A549 (cell line): Measurements from ENCODE around the gene FST. TPM values are rescaled to one million over a fixed set of nuclear protein-coding genes. Genes with fewer than 3 reads are reported as not detected.
A peak's percentile ranks its signal among the peaks of the same experiment; 100 is the strongest.

ENCODE experiments used
- ATAC-seq, 2 experiments: fragments of 200-7000 bp in 1 of 2; fragments of >200 bp in 1 of 2; cut with Nextera tagmentation in 1 of 2; cut with Tn5 transposase in 1 of 2; 3 replicates each; pipeline versions ENCODE4 v1.8.0 to v1.9.1; 2018 to 2020; ENCODE audit warnings: mild to moderate bottlenecking in 1 of 2, moderate library complexity in 1 of 2
- CTCF ChIA-PET: fragments of 300-600 bp; sonication (Branson Sonifier 250); formaldehyde crosslinking; extraction: SDS; loops from one replicate; lab custom pipeline; 2021; ENCODE audit warnings: antibody characterized with exemption, inconsistent platforms; lab: Yijun Ruan, JAX
- POLR2A ChIA-PET: fragments of 350-600 bp; formaldehyde crosslinking; extraction: SDS; loops from one replicate; lab custom pipeline; 2021; ENCODE audit warnings: antibody characterized with exemption, inconsistent platforms; lab: Yijun Ruan, JAX
- DNase-seq, 2 experiments: peaks; one replicate each; pipeline versions ENCODE4 v3.0.0 to v3.0.0-alpha.2; 2011 to 2016; ENCODE audit warnings: low read depth in 1 of 2, low spot score in 1 of 2
- FAIRE-seq: peaks from 2 replicates; lab custom pipeline; 2011; peaks lifted over from hg19 to GRCh38; lab: Jason Lieb, UNC
- H3K27ac ChIP-seq, 2 experiments: fragments of >200 bp; sonication (Bioruptor Twin); formaldehyde crosslinking; 3 replicates each; pipeline ENCODE4 v1.5.1; 2016 to 2017
- H3K4me1 ChIP-seq: fragments of >200 bp; sonication (Bioruptor Twin); formaldehyde crosslinking; 3 replicates; pipeline ENCODE4 v1.6.1; 2016
- H3K4me2 ChIP-seq: fragments of >200 bp; sonication (Bioruptor Twin); formaldehyde crosslinking; 3 replicates; pipeline ENCODE4 v1.6.1; 2016
- H3K4me3 ChIP-seq: fragments of >200 bp; sonication (Bioruptor Twin); formaldehyde crosslinking; 3 replicates; pipeline ENCODE4 v1.5.1; 2016
- H3K9me3 ChIP-seq: fragments of >200 bp; sonication (Bioruptor Twin); formaldehyde crosslinking; 3 replicates; pipeline ENCODE4 v1.6.1; 2016
- ATOH8 ChIP-seq: fragments of 250-450 bp; sonication (Bioruptor Pico); IDR thresholded peaks from 2 replicates; pipeline ENCODE4 v1.5.0; 2020; ENCODE audit warnings: low read depth, mild to moderate bottlenecking, moderate library complexity
- BCL3 ChIP-seq: fragments of >200 bp; sonication (Bioruptor Twin); formaldehyde crosslinking; IDR thresholded peaks from 3 replicates; pipeline ENCODE4 v1.6.1; 2016
- CBX2 ChIP-seq: fragments of 200-600 bp; sonication (generic); IDR thresholded peaks from 2 replicates; pipeline ENCODE4 v1.6.1; 2016; ENCODE audit warnings: low read depth, mild to moderate bottlenecking, borderline replicate concordance
- CHD2 ChIP-seq: fragments of 150-350 bp; IDR thresholded peaks from 2 replicates; pipeline ENCODE4 v1.6.1; 2014; ENCODE audit warnings: low read length; ENCODE audit not compliant: partially characterized antibody
- CHD4 ChIP-seq: fragments of 200-600 bp; sonication (generic); IDR thresholded peaks from 2 replicates; pipeline ENCODE4 v1.6.1; 2016; ENCODE audit warnings: antibody characterized with exemption, mild to moderate bottlenecking, borderline replicate concordance
- ESRRA ChIP-seq: fragments of 150-350 bp; IDR thresholded peaks from 2 replicates; pipeline ENCODE4 v1.6.1; 2014; ENCODE audit warnings: mild to moderate bottlenecking, low read length, borderline replicate concordance
- FOSB ChIP-seq: fragments of 250-450 bp; sonication (Bioruptor Pico); IDR thresholded peaks from 2 replicates; pipeline ENCODE4 v1.5.0; 2020; ENCODE audit warnings: mild to moderate bottlenecking, moderate library complexity
- FOSL2 ChIP-seq, 2 experiments: fragments of 450-650 bp in 1 of 2; fragments of >200 bp in 1 of 2; sonication (Bioruptor Twin) in 1 of 2; formaldehyde crosslinking; IDR thresholded peaks; 2 replicates each; pipeline versions ENCODE4 v1.5.0 to v1.6.1; 2016 to 2020; ENCODE audit warnings: mild to moderate bottlenecking in 1 of 2, moderate library complexity in 1 of 2
- GATA3 ChIP-seq: IDR thresholded peaks from 2 replicates; pipeline ENCODE4 v1.6.1; 2012; ENCODE audit warnings: borderline replicate concordance
- HDAC2 ChIP-seq: fragments of 200-600 bp; sonication (generic); IDR thresholded peaks from 2 replicates; pipeline ENCODE4 v1.6.1; 2016
- HEYL ChIP-seq: fragments of 250-450 bp; sonication (Bioruptor Pico); IDR thresholded peaks from 2 replicates; pipeline ENCODE4 v1.8.0; 2021; ENCODE audit warnings: mild to moderate bottlenecking, moderate library complexity
- HMGXB4 ChIP-seq: fragments of 250-450 bp; sonication (Bioruptor Pico); IDR thresholded peaks from 2 replicates; pipeline ENCODE4 v1.5.0; 2021; ENCODE audit warnings: mild to moderate bottlenecking, moderate library complexity, borderline replicate concordance
- HOXB13 ChIP-seq: fragments of 250-450 bp; sonication (Bioruptor Pico); IDR thresholded peaks from 2 replicates; pipeline ENCODE4 v1.5.0; 2020; ENCODE audit warnings: low read depth, mild to moderate bottlenecking, moderate library complexity
- JUNB ChIP-seq: fragments of >200 bp; sonication (Bioruptor Twin); formaldehyde crosslinking; IDR thresholded peaks from 2 replicates; pipeline ENCODE4 v1.6.1; 2016
- KDM5A ChIP-seq: fragments of 200-600 bp; sonication (generic); IDR thresholded peaks from 2 replicates; pipeline ENCODE4 v1.6.1; 2016; ENCODE audit warnings: antibody characterized with exemption, mild to moderate bottlenecking
- MAFK ChIP-seq: fragments of 450-650 bp; IDR thresholded peaks from 2 replicates; pipeline ENCODE4 v1.6.1; 2014; ENCODE audit not compliant: partially characterized antibody
- MYC ChIP-seq: IDR thresholded peaks from 2 replicates; pipeline ENCODE4 v1.6.1; 2012; ENCODE audit warnings: mild to moderate bottlenecking, inconsistent platforms, low read length, improper control_type of control experiment, borderline replicate concordance
- NR3C1 ChIP-seq: fragments of >200 bp; sonication (Bioruptor Twin); formaldehyde crosslinking; IDR thresholded peaks from 3 replicates; pipeline ENCODE4 v1.6.1; 2017
- POLR2A ChIP-seq: IDR thresholded peaks from 2 replicates; pipeline ENCODE4 v1.6.1; 2012; ENCODE audit warnings: mild to moderate bottlenecking, low read length
- POLR2AphosphoS2 ChIP-seq: conservative IDR thresholded peaks from 2 replicates; pipeline ENCODE4 v1.6.1; 2012; ENCODE audit warnings: low read length, improper control_type of control experiment, inconsistent platforms
- RAD21 ChIP-seq, 2 experiments: fragments of >200 bp in 1 of 2; sonication (Bioruptor Twin) in 1 of 2; formaldehyde crosslinking in 1 of 2; IDR thresholded peaks in 1 of 2; conservative IDR thresholded peaks in 1 of 2; 2 replicates in 1 of 2; 3 replicates in 1 of 2; pipeline ENCODE4 v1.6.1; 2012 to 2018; ENCODE audit warnings: inconsistent platforms in 1 of 2
- RFX5 ChIP-seq: fragments of 450-650 bp; IDR thresholded peaks from 2 replicates; pipeline ENCODE4 v1.7.1; 2014; ENCODE audit warnings: antibody characterized with exemption, mild to moderate bottlenecking, moderate library complexity
- RNF2 ChIP-seq: fragments of 200-600 bp; sonication (generic); IDR thresholded peaks from 2 replicates; pipeline ENCODE4 v1.6.1; 2016; ENCODE audit warnings: low read depth, mild to moderate bottlenecking, antibody characterized with exemption, moderate library complexity, borderline replicate concordance
- SREBF2 ChIP-seq: fragments of 450-650 bp; IDR thresholded peaks from 2 replicates; pipeline ENCODE4 v1.6.1; 2014; ENCODE audit warnings: mild to moderate bottlenecking, moderate library complexity
- ZFP36 ChIP-seq: fragments of 450-650 bp; IDR thresholded peaks from 2 replicates; pipeline ENCODE4 v1.6.1; 2014; ENCODE audit warnings: borderline replicate concordance; ENCODE audit not compliant: partially characterized antibody
- ZNF302 ChIP-seq: fragments of 250-450 bp; sonication (Bioruptor Pico); IDR thresholded peaks from 2 replicates; pipeline ENCODE4 v1.9.0; 2021; ENCODE audit warnings: inconsistent platforms, mild to moderate bottlenecking, moderate library complexity
- WGBS: methylation state at CpG from one replicate; pipeline ENCODE4 v1.1.6; 2017; ENCODE audit errors: missing lambda C conversion rate; 5-methylcytosine and 5-hydroxymethylcytosine counted together
- polyA minus RNA-seq: library from RNA; depleted of rRNA, polyadenylated mRNA; stranded (reverse); fragments of >200 nt; gene quantifications from 2 replicates; pipeline ENCODE4 v1.2.3, GENCODE V29; 2011; rRNA and poly(A)+ RNA removed
- polyA plus RNA-seq, 4 experiments: library from polyadenylated mRNA; depleted of rRNA in 3 of 4; stranded (reverse); fragments of >200 nt; fragmentation: RNase III in 1 of 4; extraction: RNeasy Plus Mini Kit Qiagen cat#74134 plus additional on column Dnase treatment in 1 of 4; gene quantifications; 2 replicates in 3 of 4; 3 replicates in 1 of 4; pipeline ENCODE4 v1.2.3, GENCODE V29; 2011 to 2017
- TF ChIP-seq, protein P1 (sequence below): fragments of >200 bp; sonication (Bioruptor Twin); formaldehyde crosslinking; IDR thresholded peaks from 3 replicates; pipeline ENCODE4 v1.5.1; 2016
- TF ChIP-seq, protein P2 (sequence below): IDR thresholded peaks from 2 replicates; pipeline ENCODE4 v1.6.1; 2012

The FST gene
- polyA plus RNA-seq (2011; rRNA removed) (10.1 and 11.2 TPM in 2 replicates), polyA plus RNA-seq (2017; fragmentation: RNase III; extraction: RNeasy Plus Mini Kit Qiagen cat#74134 plus additional on column Dnase treatment) (2.0 to 3.8 TPM (median 2.6 TPM) in 3 replicates), polyA minus RNA-seq (3.4 and 6.2 TPM in 2 replicates)
- polyA plus RNA-seq (2012; cell fraction: cytosol; rRNA removed): 5.7 and 5.8 TPM in 2 replicates
- 7.2 and 7.9 TPM in 2 replicates for polyA plus RNA-seq (2012; cell fraction: nucleus; rRNA removed)

DNA sequence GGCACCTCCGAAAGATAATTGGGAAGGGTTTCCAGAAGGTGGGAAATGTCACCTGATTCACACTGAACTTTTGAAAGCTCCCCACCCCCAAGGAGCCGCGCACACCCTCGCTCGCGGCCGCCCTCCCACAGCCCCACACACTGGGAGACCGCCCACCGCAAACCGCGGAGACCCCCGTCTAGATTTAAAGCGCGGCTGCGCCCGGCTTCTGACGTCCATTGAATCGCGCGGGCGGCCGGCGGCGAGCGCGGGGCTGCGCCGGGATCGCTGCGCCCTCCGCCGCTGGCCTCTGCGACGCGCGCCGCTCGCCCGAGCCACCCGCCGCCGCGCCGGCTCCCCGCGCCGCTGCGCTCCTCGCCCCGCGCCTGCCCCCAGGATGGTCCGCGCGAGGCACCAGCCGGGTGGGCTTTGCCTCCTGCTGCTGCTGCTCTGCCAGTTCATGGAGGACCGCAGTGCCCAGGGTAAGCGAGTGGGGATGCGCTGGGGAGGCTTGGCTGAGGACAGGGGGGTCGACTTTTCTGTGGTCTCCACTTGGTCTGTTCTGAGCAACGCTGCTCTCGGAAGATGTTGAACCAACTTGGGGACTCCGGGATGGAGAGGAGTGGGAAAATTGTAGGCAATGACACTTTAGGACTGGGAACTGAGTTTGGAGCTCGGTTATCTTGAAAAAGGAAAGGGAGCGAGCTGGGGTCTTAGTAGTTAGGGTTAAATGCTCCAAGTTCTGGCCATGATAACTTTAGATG, at the start of gene FST:
Gene FST, plus strand, starts transcription at position 214 of the 743 bp plus-strand sequence. Its CDS starts 163 bp downstream, at position 377.
- Histone ChIP-seq H3K4me2 (peak within 1 kb of the TSS; percentile 96), H3K4me1 (peaks cover 8% of the 10 kb centered on the region; the same call in 1 of the 3 replicates), H3K27ac (peak within 1 kb of the TSS; percentile 67 to 84), H3K4me3 (peak within 1 kb of the TSS; percentile 61), H3K9me3 (no peaks in the 10 kb centered on the region)
- DNase-seq (peak in 1 of 2 experiments; percentile 25), ATAC-seq (peak; percentile 26 to 35; a peak in 5 of 6 replicates), FAIRE-seq (no peak)
- no peak for TF ChIP-seq GATA3
- no peak for TF ChIP-seq MAFK
- no peak for TF ChIP-seq NR3C1
- no peak for TF ChIP-seq ZNF302
- TF ChIP-seq CHD4: no peak
- no peak for TF ChIP-seq HEYL (CRISPR knock-in tag)
- TF ChIP-seq HMGXB4: no peak
- no peak for TF ChIP-seq RAD21 (conservative IDR thresholded peaks at IDR 0.05 in 1 of 2, IDR thresholded peaks at IDR 0.05 in 1 of 2)
- TF ChIP-seq RNF2: no peak
- no peak for TF ChIP-seq MYC
- TF ChIP-seq JUNB: no peak
- TF ChIP-seq ZFP36: no peak
- TF ChIP-seq, protein P1, sequence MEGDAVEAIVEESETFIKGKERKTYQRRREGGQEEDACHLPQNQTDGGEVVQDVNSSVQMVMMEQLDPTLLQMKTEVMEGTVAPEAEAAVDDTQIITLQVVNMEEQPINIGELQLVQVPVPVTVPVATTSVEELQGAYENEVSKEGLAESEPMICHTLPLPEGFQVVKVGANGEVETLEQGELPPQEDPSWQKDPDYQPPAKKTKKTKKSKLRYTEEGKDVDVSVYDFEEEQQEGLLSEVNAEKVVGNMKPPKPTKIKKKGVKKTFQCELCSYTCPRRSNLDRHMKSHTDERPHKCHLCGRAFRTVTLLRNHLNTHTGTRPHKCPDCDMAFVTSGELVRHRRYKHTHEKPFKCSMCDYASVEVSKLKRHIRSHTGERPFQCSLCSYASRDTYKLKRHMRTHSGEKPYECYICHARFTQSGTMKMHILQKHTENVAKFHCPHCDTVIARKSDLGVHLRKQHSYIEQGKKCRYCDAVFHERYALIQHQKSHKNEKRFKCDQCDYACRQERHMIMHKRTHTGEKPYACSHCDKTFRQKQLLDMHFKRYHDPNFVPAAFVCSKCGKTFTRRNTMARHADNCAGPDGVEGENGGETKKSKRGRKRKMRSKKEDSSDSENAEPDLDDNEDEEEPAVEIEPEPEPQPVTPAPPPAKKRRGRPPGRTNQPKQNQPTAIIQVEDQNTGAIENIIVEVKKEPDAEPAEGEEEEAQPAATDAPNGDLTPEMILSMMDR: no peak
- ChIA-PET CTCF (interaction anchor here (0.9 to 2.6 kb wide), 5 partner anchors 53 to 748 kb away, joined by 3 to 9 read pairs (median 4); no protein-coding TSS in a partner anchor), POLR2A (no interaction called here)
- WGBS: under 1% methylated on average over 7 of the region's 64 CpGs

GRCh38 chr5:53431665-53432064, 48.8 kb upstream of the FST start:
- FAIRE-seq (no peak), ATAC-seq (no peak), DNase-seq (no peak)
- H3K4me2 ChIP-seq: no peak overlapping the region
- H3K9me3 ChIP-seq: no peaks in the 10 kb centered on the region
- no peak overlapping the region for H3K27ac ChIP-seq
- peaks cover 9% of the 10 kb centered on the region for H3K4me1 ChIP-seq
- 86% methylated on average over 6 of the region's 6 CpGs for WGBS
- ChIA-PET CTCF (interaction anchor here (1.0 kb wide), 1 partner anchor 266 kb away, joined by 5 read pairs; no protein-coding TSS in a partner anchor), POLR2A (no interaction called here)
- no peak for TF ChIP-seq RFX5
- TF ChIP-seq KDM5A: no peak
- TF ChIP-seq HOXB13: no peak
- no peak for TF ChIP-seq POLR2AphosphoS2
- no peak for TF ChIP-seq HDAC2
- no peak for TF ChIP-seq FOSB
- TF ChIP-seq FOSL2 (IDR thresholded peaks at IDR 0.05): no peak
- no peak for TF ChIP-seq FOSL2 (CRISPR knock-in tag; IDR thresholded peaks at IDR 0.05)
- TF ChIP-seq, protein P2, sequence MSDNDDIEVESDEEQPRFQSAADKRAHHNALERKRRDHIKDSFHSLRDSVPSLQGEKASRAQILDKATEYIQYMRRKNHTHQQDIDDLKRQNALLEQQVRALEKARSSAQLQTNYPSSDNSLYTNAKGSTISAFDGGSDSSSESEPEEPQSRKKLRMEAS: no peak
- TF ChIP-seq ZFP36: no peak
- no peak for TF ChIP-seq ESRRA
- TF ChIP-seq JUNB: no peak
- TF ChIP-seq POLR2A: no peak
- no peak for TF ChIP-seq HEYL (CRISPR knock-in tag)
- no peak for TF ChIP-seq CHD2
- no peak for TF ChIP-seq RAD21 (conservative IDR thresholded peaks at IDR 0.05 in 1 of 2, IDR thresholded peaks at IDR 0.05 in 1 of 2)
- TF ChIP-seq CBX2: no peak
- TF ChIP-seq BCL3: no peak
- no peak for TF ChIP-seq SREBF2
- no peak for TF ChIP-seq ATOH8 (CRISPR knock-in tag)
- no peak for TF ChIP-seq GATA3
- H3K4me3 ChIP-seq: no peak overlapping the region
